ENCODE data around the gene EFNB2.

DNA sequence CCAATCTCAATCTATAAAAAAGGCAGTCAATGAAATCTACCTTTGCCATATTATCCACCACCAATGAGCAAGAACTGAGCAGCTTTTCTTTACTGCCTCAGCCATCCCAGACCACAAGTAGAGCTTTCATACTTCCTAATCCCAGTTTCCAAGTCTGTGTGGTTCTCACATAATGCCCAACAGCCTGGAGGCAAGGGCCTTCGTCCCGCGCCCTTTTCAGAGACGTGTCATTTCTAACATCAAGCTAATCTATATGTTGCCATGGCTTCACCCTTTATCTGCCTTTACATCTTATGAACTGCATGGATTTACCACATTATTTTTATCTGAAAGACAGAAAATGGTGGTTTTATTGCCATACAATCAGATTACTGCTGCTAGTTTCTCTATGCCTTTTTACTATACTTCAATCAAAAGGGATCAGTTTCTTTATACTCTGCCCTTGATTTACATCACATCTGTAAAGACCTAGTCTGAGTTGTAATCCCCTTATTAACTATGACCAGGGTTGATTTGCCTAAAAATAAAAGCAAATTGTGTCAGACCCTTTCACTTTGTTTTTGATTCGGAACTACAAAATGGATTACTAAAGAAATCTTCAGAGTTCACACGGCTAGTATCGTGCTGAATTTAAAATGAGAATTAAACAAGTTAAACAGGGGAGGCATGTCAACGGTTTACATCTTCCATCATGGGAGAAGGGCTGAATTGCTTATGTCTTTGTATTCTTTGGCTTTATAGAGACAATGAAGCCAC, 5.9 kb downstream of the EFNB2 start:
- TF ChIP-seq CTCF (IDR thresholded peaks at IDR 0.05) (no peak), SIN3A (IDR thresholded peaks at IDR 0.05; ENCODE audit: borderline replicate concordance, insufficient read depth, low read depth, low read length) (no peak)
